ENCODE results near the gene TTLL6. TPM values are rescaled to one million over a fixed set of nuclear protein-coding genes. Genes with fewer than 3 reads are reported as not detected.
"Not testable (repeated sequence)": the region's sequence is repeated elsewhere in the genome, so short reads cannot be mapped to it uniquely, and the experiment has no call there.

The TTLL6 gene
- total RNA-seq, 2 donors from 2014 or later = not detected

DNA sequence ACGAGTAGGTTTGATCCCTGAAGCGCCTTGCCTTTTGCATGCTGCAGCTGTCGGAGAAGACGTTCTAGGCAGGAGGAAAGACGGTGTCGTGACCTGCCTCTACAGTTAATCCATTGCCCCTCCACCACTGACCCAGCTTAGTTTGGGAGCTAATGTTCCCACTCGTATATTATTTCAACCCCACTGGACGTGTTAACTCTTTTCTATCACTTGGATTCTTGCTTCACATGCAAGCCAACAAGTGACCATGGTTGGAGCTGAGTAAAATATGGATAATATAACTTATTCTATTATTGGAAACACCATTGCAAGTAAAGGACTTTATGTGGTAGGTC lies 14.5 kb upstream of the TTLL6 start:
- Mint-ChIP-seq H3K27ac (peak overlapping the region; percentile 91 to 94), H3K27me3 (no peaks in the 10 kb centered on the region), H3K4me3 (peak overlapping the region; percentile 94), H3K4me1 (ENCODE audit: low read depth in 2 of 2) (peaks cover 44 to 47% of the 10 kb centered on the region in 2 donors), H3K36me3 (peaks cover 4% of the 10 kb centered on the region), H3K9me3 (no peaks in the 10 kb centered on the region)
- no peak for ATAC-seq
- DNase-seq (ENCODE audit: low spot score) = no peak

DNA sequence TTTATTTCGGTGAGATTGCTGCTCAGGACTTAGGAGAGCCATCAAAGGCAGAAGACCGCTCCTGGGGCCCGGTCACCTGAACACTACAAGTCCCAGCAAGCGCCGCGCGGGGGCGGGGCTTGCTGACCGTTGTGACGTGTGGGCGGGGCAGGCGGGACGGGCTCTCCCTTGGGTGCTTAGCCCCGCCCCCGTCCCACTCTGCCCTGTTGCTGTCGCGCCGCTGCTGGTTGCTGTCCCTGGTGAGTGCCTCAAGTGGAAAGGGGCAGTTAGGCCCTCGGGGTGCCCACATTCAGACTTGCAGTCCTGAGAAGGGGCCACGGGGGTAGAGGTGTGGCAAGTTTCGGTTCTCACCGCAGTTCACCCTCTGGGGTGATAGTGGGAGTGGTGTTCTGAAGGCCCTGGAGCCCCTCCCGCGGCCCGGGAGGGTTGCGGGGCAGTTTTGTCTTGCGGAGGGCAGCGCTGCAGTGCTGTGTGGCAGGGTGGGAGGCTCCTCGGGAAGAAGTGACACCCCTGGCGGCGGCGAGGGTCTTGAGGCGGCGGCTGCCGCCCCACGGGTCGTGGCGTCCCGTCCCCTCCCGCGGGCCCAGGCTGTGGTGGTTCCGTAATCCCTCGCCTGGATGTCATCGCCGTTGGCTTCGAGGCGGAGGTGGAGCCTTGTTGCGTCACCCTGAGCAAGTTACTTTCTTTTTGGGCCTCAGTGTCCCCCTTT lies 14.0 kb upstream of the TTLL6 start, which contains the start of gene CALCOCO2:
TSS of gene CALCOCO2 (plus strand) at position 196 of the 709 bp plus-strand sequence. CDS start 10,673 bp downstream, outside the sequence.
- peak within 1 kb of the TSS; percentile 94 for H3K4me3 Mint-ChIP-seq
- H3K27ac Mint-ChIP-seq = peak within 1 kb of the TSS; percentile 91 to 94
- peak; percentile 94 for DNase-seq (ENCODE audit: low spot score)
- peaks cover 39 to 42% of the 10 kb centered on the region in 2 donors for H3K4me1 Mint-ChIP-seq (ENCODE audit: low read depth in 2 of 2)
- H3K9me3 Mint-ChIP-seq = no peaks in the 10 kb centered on the region
- peaks cover 3% of the 10 kb centered on the region for H3K36me3 Mint-ChIP-seq
- ATAC-seq = peak; percentile 97 to 98
- H3K27me3 Mint-ChIP-seq = no peaks in the 10 kb centered on the region

DNA sequence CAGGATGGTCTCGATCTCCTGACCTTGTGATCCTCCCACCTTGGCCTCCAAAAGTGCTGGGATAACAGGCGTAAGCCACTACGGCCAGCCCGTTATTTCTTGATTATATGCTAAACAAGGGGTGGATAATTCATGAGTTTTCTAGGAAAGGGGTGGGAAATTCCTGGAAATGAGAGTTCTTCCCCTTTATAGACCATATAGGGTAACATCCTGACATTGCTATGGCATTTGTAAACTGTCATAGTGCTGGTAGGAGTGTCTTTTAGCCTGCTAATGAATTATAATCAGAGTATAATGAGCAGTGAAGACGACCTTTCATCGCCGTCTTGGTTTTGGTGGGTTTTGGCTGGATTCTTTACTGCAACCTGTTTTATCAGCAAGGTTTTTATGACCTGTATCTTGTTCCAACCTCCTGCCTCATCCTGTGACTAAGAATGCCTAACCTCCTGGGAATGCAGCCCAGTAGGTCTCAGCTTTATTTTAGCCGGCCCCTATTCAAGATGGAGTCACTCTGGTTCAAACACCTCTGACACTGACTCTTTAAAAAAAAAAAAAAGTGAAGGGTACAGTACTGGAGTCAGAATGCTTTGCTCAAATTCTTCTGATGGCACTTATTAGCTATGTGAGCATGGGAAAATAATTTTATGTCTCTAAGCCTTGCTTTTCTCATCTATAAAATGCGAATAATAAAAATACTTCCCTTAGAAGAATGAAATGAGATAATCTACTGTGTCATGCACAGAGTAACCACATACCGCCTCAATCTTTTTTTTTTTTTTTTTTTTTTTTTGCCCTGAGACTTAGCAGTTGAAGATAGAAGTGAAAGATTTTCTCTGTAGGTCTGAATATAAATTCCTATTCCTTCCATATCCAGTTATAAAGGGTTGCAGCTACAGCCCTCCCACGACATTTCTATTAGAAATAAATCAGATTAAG lies 8.7 kb upstream of the TTLL6 start:
- no peak overlapping the region for H3K4me3 Mint-ChIP-seq
- H3K27ac Mint-ChIP-seq = no peak overlapping the region
- no peaks in the 10 kb centered on the region for H3K9me3 Mint-ChIP-seq
- DNase-seq (ENCODE audit: low spot score) = no peak
- peaks cover 3 to 7% of the 10 kb centered on the region in 2 donors for H3K27me3 Mint-ChIP-seq
- no peak for ATAC-seq
- no peaks in the 10 kb centered on the region for H3K36me3 Mint-ChIP-seq
- peaks cover 0 to 4% of the 10 kb centered on the region in 2 donors for H3K4me1 Mint-ChIP-seq (ENCODE audit: low read depth in 2 of 2)

- not testable (repeated sequence) for H3K4me3 Mint-ChIP-seq; DNase-seq (ENCODE audit: low spot score); H3K27ac Mint-ChIP-seq; ATAC-seq; H3K36me3 Mint-ChIP-seq; H3K9me3 Mint-ChIP-seq
- H3K27me3 Mint-ChIP-seq = peaks cover 13 to 23% of the 10 kb centered on the region in 2 donors
- peaks cover 10 to 11% of the 10 kb centered on the region in 2 donors for H3K4me1 Mint-ChIP-seq (ENCODE audit: low read depth in 2 of 2)
Measured at GRCh38 chr17:48820936-48821335, 3.9 kb upstream of the TTLL6 start.

DNA sequence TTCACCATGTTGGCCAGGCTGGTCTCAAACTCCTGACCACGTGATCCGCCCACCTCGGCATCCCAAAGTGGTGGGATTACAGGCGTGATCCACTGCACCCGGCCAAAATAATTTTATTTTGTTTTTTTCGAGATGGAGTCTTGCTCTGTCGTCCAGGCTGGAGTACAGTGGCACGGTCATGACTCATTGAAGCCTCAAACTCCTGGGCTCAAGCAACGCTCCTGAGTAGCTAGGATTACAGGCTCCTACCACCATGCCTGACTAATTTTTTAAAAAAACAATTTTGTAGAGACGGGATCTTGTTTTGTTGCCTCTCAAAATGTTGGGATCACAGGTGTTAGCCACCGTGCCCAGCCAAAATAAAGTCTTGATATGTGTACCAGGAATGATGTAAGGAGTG lies 2.4 kb upstream of the TTLL6 start:
- Mint-ChIP-seq H3K27me3 (peaks cover 20 to 32% of the 10 kb centered on the region in 2 donors), H3K27ac (no peak overlapping the region), H3K4me3 (no peak overlapping the region), H3K9me3 (no peaks in the 10 kb centered on the region), H3K4me1 (ENCODE audit: low read depth in 2 of 2) (peaks cover 16% of the 10 kb centered on the region in 2 donors), H3K36me3 (no peaks in the 10 kb centered on the region)
- no peak for DNase-seq (ENCODE audit: low spot score)
- ATAC-seq = no peak

DNA sequence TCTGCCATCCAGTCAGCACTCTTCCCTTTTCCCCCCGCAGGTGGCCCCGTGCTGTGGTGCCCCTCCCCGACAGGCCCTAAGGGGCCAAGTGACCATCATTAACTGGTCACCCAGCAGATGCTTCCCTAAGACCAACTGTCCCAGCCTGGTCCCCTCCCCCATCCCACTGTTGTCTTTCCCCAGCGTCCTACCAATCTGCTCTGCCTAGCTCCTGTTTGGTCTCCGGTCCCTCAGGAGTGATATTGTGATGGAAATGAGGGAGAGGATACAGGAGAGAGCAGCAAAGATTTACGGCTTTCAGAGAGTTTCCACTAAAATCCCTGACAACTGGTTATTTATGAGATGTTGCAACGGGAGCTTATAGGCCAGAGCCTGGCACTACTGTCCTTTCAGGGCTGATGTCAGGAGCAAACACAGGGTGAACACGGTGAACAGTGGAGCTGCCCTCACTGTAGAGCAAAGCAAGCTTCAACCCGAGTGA lies 1.4 kb upstream of the TTLL6 start:
- Mint-ChIP-seq H3K9me3 (no peaks in the 10 kb centered on the region), H3K4me3 (peak overlapping the region; percentile 38), H3K4me1 (ENCODE audit: low read depth in 2 of 2) (peaks cover 16% of the 10 kb centered on the region in 2 donors), H3K27me3 (peaks cover 19 to 28% of the 10 kb centered on the region in 2 donors), H3K27ac (no peak overlapping the region), H3K36me3 (no peaks in the 10 kb centered on the region)
- DNase-seq (ENCODE audit: low spot score) (no peak), ATAC-seq (no peak)

GRCh38 chr17:48816438-48816773 lies 623 bp downstream of the TTLL6 start:
- Mint-ChIP-seq H3K27ac (no peak overlapping the region), H3K27me3 (peaks cover 19 to 24% of the 10 kb centered on the region in 2 donors), H3K4me3 (peak overlapping the region; percentile 77)

DNA sequence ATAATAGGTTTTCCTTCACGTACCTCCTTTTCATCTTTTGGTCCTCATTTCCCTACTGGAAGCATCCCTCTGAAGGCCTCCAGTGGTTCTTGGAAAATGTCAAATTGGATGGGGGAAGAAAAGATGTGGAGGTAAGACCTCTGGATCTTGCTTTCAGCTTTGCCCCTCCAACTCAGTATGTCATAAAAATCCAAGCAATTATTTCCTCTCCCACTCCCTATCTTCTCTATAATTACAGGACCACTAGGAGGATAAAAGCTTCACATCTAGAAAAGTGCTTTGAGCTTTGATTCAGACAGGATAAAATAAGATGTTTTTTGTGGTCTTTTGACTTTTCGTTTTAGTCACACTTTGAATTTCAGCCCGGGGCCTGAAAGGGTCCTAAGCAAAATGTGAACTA lies 1.7 kb downstream of the TTLL6 start:
- Mint-ChIP-seq H3K36me3 (no peaks in the 10 kb centered on the region), H3K4me3 (no peak overlapping the region), H3K27ac (no peak overlapping the region), H3K9me3 (no peaks in the 10 kb centered on the region), H3K27me3 (peaks cover 17 to 24% of the 10 kb centered on the region in 2 donors), H3K4me1 (ENCODE audit: low read depth in 2 of 2) (peaks cover 16% of the 10 kb centered on the region in 2 donors)
- DNase-seq (ENCODE audit: low spot score) (no peak), ATAC-seq (no peak)

More at GRCh38 chr17:48816438-48816773, 623 bp downstream of the TTLL6 start:
- Mint-ChIP-seq H3K9me3 (no peaks in the 10 kb centered on the region), H3K36me3 (no peaks in the 10 kb centered on the region), H3K4me1 (ENCODE audit: low read depth in 2 of 2) (peaks cover 16% of the 10 kb centered on the region in 2 donors)
- no peak for DNase-seq (ENCODE audit: low spot score)
- ATAC-seq = no peak

DNA sequence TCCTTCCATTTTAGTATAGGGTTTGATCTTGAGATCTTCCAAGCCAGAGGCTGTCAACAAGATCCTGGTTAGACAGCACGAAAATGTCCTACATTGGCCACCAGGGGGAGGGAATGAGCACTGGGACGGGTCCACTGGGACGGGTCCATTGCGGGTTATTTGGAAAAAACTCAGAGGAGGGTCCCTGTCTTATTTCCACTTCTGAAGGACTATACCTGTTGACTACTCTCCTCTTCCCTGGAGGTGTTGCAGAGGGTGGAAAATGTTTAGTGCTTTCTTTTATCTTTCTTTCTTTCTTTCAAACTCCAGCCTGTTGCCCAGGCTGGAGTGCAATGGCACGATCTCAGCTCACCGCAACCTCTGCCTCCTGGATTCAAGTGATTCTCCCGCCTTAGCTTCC lies 2.5 kb downstream of the TTLL6 start:
- DNase-seq (ENCODE audit: low spot score) (no peak), ATAC-seq (no peak)
- Mint-ChIP-seq H3K36me3 (no peaks in the 10 kb centered on the region), H3K4me1 (ENCODE audit: low read depth in 2 of 2) (peaks cover 16% of the 10 kb centered on the region in 2 donors), H3K27ac (no peak overlapping the region), H3K27me3 (peaks cover 17 to 24% of the 10 kb centered on the region in 2 donors), H3K9me3 (no peaks in the 10 kb centered on the region), H3K4me3 (no peak overlapping the region)

GRCh38 chr17:48812001-48812400 lies 5.0 kb downstream of the TTLL6 start:
- H3K27me3 Mint-ChIP-seq = peaks cover 13 to 17% of the 10 kb centered on the region in 2 donors
- no peak for DNase-seq (ENCODE audit: low spot score)
- no peaks in the 10 kb centered on the region for H3K9me3 Mint-ChIP-seq
- no peak for ATAC-seq
- peaks cover 12 to 15% of the 10 kb centered on the region in 2 donors for H3K4me1 Mint-ChIP-seq (ENCODE audit: low read depth in 2 of 2)
- no peak overlapping the region for H3K4me3 Mint-ChIP-seq
- no peak overlapping the region for H3K27ac Mint-ChIP-seq
- no peaks in the 10 kb centered on the region for H3K36me3 Mint-ChIP-seq

GRCh38 chr17:48809182-48809581 lies 7.8 kb downstream of the TTLL6 start:
- Mint-ChIP-seq H3K4me1 (ENCODE audit: low read depth in 2 of 2) (no peaks in the 10 kb centered on the region), H3K27me3 (peaks cover 11 to 12% of the 10 kb centered on the region in 2 donors), H3K9me3 (no peaks in the 10 kb centered on the region), H3K36me3 (no peaks in the 10 kb centered on the region), H3K4me3 (no peak overlapping the region), H3K27ac (no peak overlapping the region)
- DNase-seq (ENCODE audit: low spot score) (no peak), ATAC-seq (no peak)

GRCh38 chr17:48804936-48805411 lies 12.1 kb downstream of the TTLL6 start:
- Mint-ChIP-seq H3K36me3 (no peaks in the 10 kb centered on the region), H3K27ac (no peak overlapping the region), H3K27me3 (peaks cover 12 to 15% of the 10 kb centered on the region in 2 donors), H3K9me3 (no peaks in the 10 kb centered on the region), H3K4me1 (ENCODE audit: low read depth in 2 of 2) (no peaks in the 10 kb centered on the region), H3K4me3 (no peak overlapping the region)
- peak; percentile 81 to 89 for ATAC-seq
- peak; percentile 77 for DNase-seq (ENCODE audit: low spot score)

GRCh38 chr17:48800626-48801217 lies 16.3 kb downstream of the TTLL6 start:
- no peaks in the 10 kb centered on the region for H3K36me3 Mint-ChIP-seq
- H3K27me3 Mint-ChIP-seq = peaks cover 16 to 25% of the 10 kb centered on the region in 2 donors
- no peaks in the 10 kb centered on the region for H3K4me1 Mint-ChIP-seq (ENCODE audit: low read depth in 2 of 2)
- DNase-seq (ENCODE audit: low spot score) = no peak
- no peaks in the 10 kb centered on the region for H3K9me3 Mint-ChIP-seq
- no peak for ATAC-seq
- no peak overlapping the region for H3K27ac Mint-ChIP-seq
- H3K4me3 Mint-ChIP-seq = no peak overlapping the region
